Gastroesophageal sphincter (tissue), 4 donors: Measurements from ENCODE around the gene ZMYND19. TPM values are rescaled to one million over a fixed set of nuclear protein-coding genes. Genes with fewer than 3 reads are reported as not detected.

ENCODE experiments used
- ATAC-seq: fragments of 150-250 bp; one replicate; pipeline ENCODE4 v1.9.1; 2016; ENCODE audit warnings: mild to moderate bottlenecking, moderate library complexity
- H3K27ac ChIP-seq, 4 donors: fragments of 200-600 bp; sonication (generic) in 3 of 4; 1 replicate in 3 of 4; 2 replicates in 1 of 4; pipeline ENCODE4 v1.5.1; 2016 to 2019
- H3K27me3 ChIP-seq: fragments of 200-600 bp; sonication (generic); one replicate; pipeline ENCODE4 v1.5.1; 2019
- H3K36me3 ChIP-seq, 2 donors: fragments of 200-600 bp; sonication (generic); one replicate each; pipeline ENCODE4 v1.5.1; 2019; ENCODE audit warnings: control low read depth in 1 of 2
- H3K4me1 ChIP-seq, 3 donors: fragments of 200-600 bp; sonication (generic); 1 replicate in 2 of 3; 2 replicates in 1 of 3; pipeline ENCODE4 v1.5.1; 2016 to 2019; ENCODE audit warnings: control low read depth in 2 of 3
- H3K4me3 ChIP-seq, 2 donors: fragments of 200-600 bp; sonication (generic); one replicate each; pipeline ENCODE4 v1.5.1; 2019; ENCODE audit warnings: mild to moderate bottlenecking in 1 of 2, moderate library complexity in 1 of 2
- H3K9me3 ChIP-seq, 3 donors: fragments of 200-600 bp; sonication (generic); one replicate each; pipeline ENCODE4 v1.5.1; 2017 to 2019; ENCODE audit warnings: control low read depth in 2 of 3
- CTCF ChIP-seq, 4 experiments: fragments of 200-600 bp in 2 of 4; fragments of 450-650 bp in 2 of 4; sonication (generic) in 1 of 4; IDR thresholded peaks; one replicate each; pipeline ENCODE4 v1.5.1; 2017 to 2019; ENCODE audit warnings: antibody characterized with exemption in 4 of 4, mild to moderate bottlenecking in 2 of 4, moderate library complexity in 2 of 4
- EP300 ChIP-seq: sonication (generic); formaldehyde crosslinking; IDR thresholded peaks from one replicate; pipeline ENCODE4 v1.6.1; 2017; ENCODE audit warnings: antibody characterized with exemption, mild to moderate bottlenecking
- POLR2A ChIP-seq, 2 donors: fragments of 450-650 bp; IDR thresholded peaks; one replicate each; pipeline ENCODE4 v1.6.1; 2017; ENCODE audit warnings: antibody characterized with exemption in 2 of 2, mild to moderate bottlenecking in 2 of 2, moderate library complexity in 1 of 2
- POLR2AphosphoS5 ChIP-seq: sonication (generic); formaldehyde crosslinking; IDR thresholded peaks from one replicate; pipeline ENCODE4 v1.6.1; 2017; ENCODE audit warnings: antibody characterized with exemption
- WGBS, 2 donors: methylation state at CpG; one replicate each; pipeline ENCODE4 v1.1.5; 2018; ENCODE audit warnings: low coverage in 1 of 2; 5-methylcytosine and 5-hydroxymethylcytosine counted together
- total RNA-seq, 4 donors: library from RNA; depleted of rRNA; stranded (reverse); fragments of >200 nt; gene quantifications; one replicate each; pipeline ENCODE4 v1.1.0, GENCODE V29; 2016

The ZMYND19 gene
- total RNA-seq, 4 donors from 2014 or later, result 9.5 to 17.1 (median 13.2) TPM

GRCh38 chr9:137593176-137593575 lies 2.9 kb upstream of the ZMYND19 start:
- no peak for ATAC-seq
- TF ChIP-seq POLR2A (IDR thresholded peaks at IDR 0.05) (no peak), CTCF (IDR thresholded peaks at IDR 0.05) (no peak), EP300 (no peak), POLR2AphosphoS5 (no peak)
- Histone ChIP-seq H3K4me3 (no peak overlapping the region), H3K27ac (no peak overlapping the region), H3K27me3 (no peaks in the 10 kb centered on the region), H3K9me3 (no peaks in the 10 kb centered on the region), H3K4me1 (peaks cover 0 to 27% (median 6%) of the 10 kb centered on the region in 3 donors), H3K36me3 (peaks cover 0 to 5% of the 10 kb centered on the region in 2 donors)
- WGBS, 2 donors, result 64 to 75% methylated on average over 8 to 12 of the region's 12 CpGs

GRCh38 chr9:137592767-137593166 lies 2.5 kb upstream of the ZMYND19 start:
- Histone ChIP-seq H3K27me3 (no peaks in the 10 kb centered on the region), H3K36me3 (peaks cover 0 to 9% of the 10 kb centered on the region in 2 donors), H3K4me3 (no peak overlapping the region), H3K4me1 (peaks cover 0 to 31% (median 6%) of the 10 kb centered on the region in 3 donors), H3K9me3 (no peaks in the 10 kb centered on the region), H3K27ac (no peak overlapping the region)
- 63 to 72% methylated on average over 2 to 3 of the region's 7 CpGs for WGBS, 2 donors
- no peak for ATAC-seq
- TF ChIP-seq CTCF (IDR thresholded peaks at IDR 0.05), result no peak
- no peak for TF ChIP-seq EP300
- TF ChIP-seq POLR2A (IDR thresholded peaks at IDR 0.05), result no peak
- TF ChIP-seq POLR2AphosphoS5, result no peak

- Histone ChIP-seq H3K27me3 (no peaks in the 10 kb centered on the region), H3K36me3 (peaks cover 0 to 36% of the 10 kb centered on the region in 2 donors), H3K27ac (peak overlapping the region in 3 of 4 donors; percentile 63 to 82 (median 70)), H3K9me3 (no peaks in the 10 kb centered on the region), H3K4me1 (peaks cover 0 to 31% (median 6%) of the 10 kb centered on the region in 3 donors), H3K4me3 (peak overlapping the region; percentile 67 to 79)
- peak; percentile 32 for ATAC-seq
- TF ChIP-seq EP300 (no peak), POLR2AphosphoS5 (no peak), POLR2A (IDR thresholded peaks at IDR 0.05) (peak in 1 of 2 donors; percentile 41)
- 0% methylated on average over 11 of the region's 61 CpGs; no CpG with 5 or more reads in 1 of the 2 donors for WGBS, 2 donors
Observed at GRCh38 chr9:137590123-137590468, 216 bp downstream of the ZMYND19 start.

GRCh38 chr9:137589441-137590122 lies 730 bp downstream of the ZMYND19 start:
- H3K27ac ChIP-seq, result peak overlapping the region in 3 of 4 donors; percentile 63 to 82 (median 70)
- TF ChIP-seq EP300, result no peak
- TF ChIP-seq POLR2AphosphoS5, result no peak
- peak; percentile 16 for ATAC-seq

GRCh38 chr9:137588891-137589290 lies 1.4 kb downstream of the ZMYND19 start:
- Histone ChIP-seq H3K4me1 (peaks cover 0 to 31% (median 6%) of the 10 kb centered on the region in 3 donors), H3K27ac (no peak overlapping the region), H3K36me3 (peaks cover 0 to 48% of the 10 kb centered on the region in 2 donors), H3K27me3 (no peaks in the 10 kb centered on the region), H3K9me3 (no peaks in the 10 kb centered on the region), H3K4me3 (no peak overlapping the region)
- WGBS, 2 donors, result 74 to 90% methylated on average over 3 of the region's 6 CpGs
- TF ChIP-seq POLR2AphosphoS5 (no peak), EP300 (no peak), CTCF (IDR thresholded peaks at IDR 0.05) (no peak), POLR2A (IDR thresholded peaks at IDR 0.05) (no peak)
- no peak for ATAC-seq

More at GRCh38 chr9:137589441-137590122, 730 bp downstream of the ZMYND19 start:
- 0% methylated on average over 6 of the region's 58 CpGs; no CpG with 5 or more reads in 1 of the 2 donors for WGBS, 2 donors
- no peaks in the 10 kb centered on the region for H3K27me3 ChIP-seq
- H3K9me3 ChIP-seq, result no peaks in the 10 kb centered on the region
- H3K4me3 ChIP-seq, result peak overlapping the region; percentile 67 to 79
- peaks cover 0 to 31% (median 6%) of the 10 kb centered on the region in 3 donors for H3K4me1 ChIP-seq
- peaks cover 0 to 41% of the 10 kb centered on the region in 2 donors for H3K36me3 ChIP-seq

GRCh38 chr9:137588311-137588710 lies 2.0 kb downstream of the ZMYND19 start:
- Histone ChIP-seq H3K36me3 (peaks cover 0 to 53% of the 10 kb centered on the region in 2 donors), H3K4me1 (peaks cover 0 to 31% (median 6%) of the 10 kb centered on the region in 3 donors), H3K4me3 (no peak overlapping the region), H3K27ac (no peak overlapping the region), H3K9me3 (no peaks in the 10 kb centered on the region), H3K27me3 (no peaks in the 10 kb centered on the region)
- 93 to 94% methylated on average over 2 to 5 of the region's 13 CpGs for whole genome bisulfite sequencing, 2 donors
- no peak for ATAC-seq
- TF ChIP-seq EP300, result no peak
- TF ChIP-seq CTCF (IDR thresholded peaks at IDR 0.05), result no peak
- TF ChIP-seq POLR2A (IDR thresholded peaks at IDR 0.05), result no peak
- no peak for TF ChIP-seq POLR2AphosphoS5
